HepG2 (cell line): Measurements from ENCODE around the gene CAPN8. TPM values are rescaled to one million over a fixed set of nuclear protein-coding genes. Genes with fewer than 3 reads are reported as not detected.

ENCODE experiments used
- AKAP8 ChIP-seq: sonication (generic); formaldehyde crosslinking; IDR thresholded peaks from 2 replicates; pipeline ENCODE4 v1.5.1; 2020; ENCODE audit warnings: mild to moderate bottlenecking, missing genetic modification reagents
- DMAP1 ChIP-seq: IDR thresholded peaks from 2 replicates; pipeline ENCODE4 v1.6.1; 2016
- ELF3 ChIP-seq: IDR thresholded peaks from 2 replicates; pipeline ENCODE4 v1.6.1; 2016; ENCODE audit warnings: missing genetic modification reagents, missing compliant biosample characterization
- ERF ChIP-seq: IDR thresholded peaks from 2 replicates; pipeline ENCODE4 v1.6.1; 2018; ENCODE audit warnings: missing biosample characterization, missing genetic modification reagents
- GATAD1 ChIP-seq: IDR thresholded peaks from 2 replicates; pipeline ENCODE4 v1.6.1; 2016; ENCODE audit warnings: missing genetic modification reagents, missing compliant biosample characterization
- HDAC6 ChIP-seq: fragments of 200-600 bp; sonication (generic); IDR thresholded peaks from 2 replicates; pipeline ENCODE4 v1.7.0; 2017; ENCODE audit warnings: mild to moderate bottlenecking, antibody characterized with exemption, low read length, low read depth
- HNRNPLL ChIP-seq: fragments of 200-400 bp; formaldehyde crosslinking; IDR thresholded peaks from 2 replicates; pipeline ENCODE4 v1.6.1; 2017; ENCODE audit warnings: mild to moderate bottlenecking, low read depth, low read length; ENCODE audit not compliant: poor library complexity, severe bottlenecking
- KDM1A ChIP-seq: IDR thresholded peaks from 2 replicates; pipeline ENCODE4 v1.6.1; 2016; ENCODE audit warnings: missing compliant biosample characterization
- MAZ ChIP-seq, 2 experiments: sonication (generic) in 1 of 2; formaldehyde crosslinking in 1 of 2; IDR thresholded peaks; 2 replicates each; pipeline versions ENCODE4 v1.5.0 to v1.6.1; 2012 to 2020; ENCODE audit warnings: low read depth in 2 of 2, mild to moderate bottlenecking in 2 of 2, borderline replicate concordance in 1 of 2, improper control_type of control experiment in 1 of 2, low read length in 1 of 2, missing genetic modification reagents in 1 of 2, moderate library complexity in 1 of 2
- NFATC3 ChIP-seq: sonication (generic); formaldehyde crosslinking; IDR thresholded peaks from 2 replicates; pipeline ENCODE4 v1.5.1; 2020; ENCODE audit warnings: mild to moderate bottlenecking, missing genetic modification reagents
- NFIC ChIP-seq: IDR thresholded peaks from 2 replicates; pipeline ENCODE4 v1.6.1; 2012; ENCODE audit warnings: mild to moderate bottlenecking, low read length, inconsistent platforms
- RARG ChIP-seq: sonication (generic); formaldehyde crosslinking; IDR thresholded peaks from 2 replicates; pipeline ENCODE4 v1.4.0; 2020; ENCODE audit warnings: low read depth, mild to moderate bottlenecking, missing genetic modification reagents
- RFX5 ChIP-seq: IDR thresholded peaks from 2 replicates; pipeline ENCODE4 v1.6.1; 2011; ENCODE audit warnings: low read depth, low read length, improper control_type of control experiment
- SALL1 ChIP-seq: sonication (generic); formaldehyde crosslinking; IDR thresholded peaks from 2 replicates; pipeline ENCODE4 v1.8.0; 2022; ENCODE audit warnings: mild to moderate bottlenecking, missing genetic modification reagents
- SUZ12 ChIP-seq: fragments of 150-350 bp; IDR thresholded peaks from 2 replicates; pipeline ENCODE4 v1.6.1; 2014; ENCODE audit warnings: low read depth, low read length
- TAF15 ChIP-seq: fragments of 200-400 bp; formaldehyde crosslinking; IDR thresholded peaks from one replicate; pipeline ENCODE4 v1.6.1; 2018; ENCODE audit warnings: mild to moderate bottlenecking, low read depth, low read length; ENCODE audit not compliant: poor library complexity, severe bottlenecking
- TFDP2 ChIP-seq: sonication (generic); formaldehyde crosslinking; IDR thresholded peaks from 2 replicates; pipeline ENCODE4 v1.4.0; 2020; ENCODE audit warnings: missing genetic modification reagents
- TRIM24 ChIP-seq: sonication (generic); formaldehyde crosslinking; IDR thresholded peaks from 2 replicates; pipeline ENCODE4 v1.8.0; 2022; ENCODE audit warnings: mild to moderate bottlenecking, missing genetic modification reagents
- ZFP1 ChIP-seq: IDR thresholded peaks from 2 replicates; pipeline ENCODE4 v1.6.1; 2016
- ZFP36 ChIP-seq: fragments of 150-350 bp; IDR thresholded peaks from 2 replicates; pipeline ENCODE4 v1.6.1; 2018; ENCODE audit warnings: borderline replicate concordance, low read length, low read depth; ENCODE audit not compliant: partially characterized antibody
- ZNF331 ChIP-seq: sonication (generic); formaldehyde crosslinking; IDR thresholded peaks from 2 replicates; pipeline ENCODE4 v1.4.0; 2020; ENCODE audit warnings: missing genetic modification reagents
- ZNF616 ChIP-seq: sonication (generic); formaldehyde crosslinking; IDR thresholded peaks from 2 replicates; pipeline ENCODE4 v1.5.0; 2020; ENCODE audit warnings: low read depth, mild to moderate bottlenecking, missing genetic modification reagents
- ZNF790 ChIP-seq: sonication (generic); formaldehyde crosslinking; IDR thresholded peaks from 2 replicates; pipeline ENCODE4 v1.8.0; 2022; ENCODE audit warnings: missing genetic modification reagents, mild to moderate bottlenecking, borderline replicate concordance
- polyA plus RNA-seq, 8 experiments: library from polyadenylated mRNA; depleted of rRNA in 3 of 8; stranded (reverse) in 7 of 8; unstranded in 1 of 8; fragments of >200 nt; fragmentation: Illumina TruSeq in 4 of 8; extraction: Trizol in 4 of 8; gene quantifications; 2 replicates each; pipeline versions ENCODE4 v1.2.1 to v1.2.3, GENCODE V29; 2011 to 2016; ENCODE audit warnings: low read depth in 4 of 8, missing spikeins in 1 of 8, mixed read lengths in 1 of 8; ENCODE audit not compliant: insufficient read depth in 1 of 8
- total RNA-seq, 5 experiments: library from RNA; depleted of rRNA; stranded (reverse); fragments of >200 nt; fragmentation: Illumina TruSeq; extraction: Trizol; gene quantifications; 2 replicates each; pipeline ENCODE4 v1.2.3, GENCODE V29; 2016; ENCODE audit warnings: low read depth in 1 of 5
- TF ChIP-seq, protein P1 (sequence below): conservative IDR thresholded peaks from 2 replicates; pipeline ENCODE4 v1.6.1; 2018; ENCODE audit warnings: missing genetic modification reagents
- TF ChIP-seq, protein P2 (sequence below): sonication (generic); formaldehyde crosslinking; IDR thresholded peaks from 2 replicates; pipeline ENCODE4 v1.4.0; 2020; ENCODE audit warnings: missing genetic modification reagents
- TF ChIP-seq, protein P3 (sequence below): IDR thresholded peaks from 2 replicates; pipeline ENCODE4 v1.6.1; 2016; ENCODE audit warnings: mild to moderate bottlenecking
- TF ChIP-seq, protein P4 (sequence below): sonication (generic); formaldehyde crosslinking; IDR thresholded peaks from 2 replicates; pipeline ENCODE4 v1.4.0; 2020; ENCODE audit warnings: missing genetic modification reagents

Gene CAPN8
- total and polyA plus RNA-seq, 2 of the 13 experiments (the other 11 are each of a cell fraction or from before 2014, with no cell fraction given): 0.20 to 0.25 TPM

DNA sequence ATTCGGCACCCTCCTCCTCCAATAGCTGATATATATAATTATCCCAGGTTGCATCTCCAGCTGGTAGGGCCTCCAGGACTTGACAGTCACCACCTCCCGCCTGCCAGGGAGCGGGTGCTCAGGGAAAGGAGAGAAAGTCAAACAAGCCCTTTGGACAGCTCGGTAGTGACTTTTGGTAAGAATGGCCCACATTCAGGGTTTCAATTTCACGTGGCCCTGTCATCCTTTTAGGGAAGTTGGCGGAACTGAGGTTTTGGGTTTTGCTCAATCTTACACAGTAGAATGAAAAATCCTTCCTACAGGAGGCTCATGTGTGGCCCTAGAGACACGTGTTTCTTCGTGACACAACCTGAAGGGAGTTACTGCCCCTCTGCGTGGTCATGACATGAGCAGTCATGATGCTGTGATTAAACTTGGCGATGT lies 44.2 kb downstream of the CAPN8 start (continued):
- TF ChIP-seq, protein P1, sequence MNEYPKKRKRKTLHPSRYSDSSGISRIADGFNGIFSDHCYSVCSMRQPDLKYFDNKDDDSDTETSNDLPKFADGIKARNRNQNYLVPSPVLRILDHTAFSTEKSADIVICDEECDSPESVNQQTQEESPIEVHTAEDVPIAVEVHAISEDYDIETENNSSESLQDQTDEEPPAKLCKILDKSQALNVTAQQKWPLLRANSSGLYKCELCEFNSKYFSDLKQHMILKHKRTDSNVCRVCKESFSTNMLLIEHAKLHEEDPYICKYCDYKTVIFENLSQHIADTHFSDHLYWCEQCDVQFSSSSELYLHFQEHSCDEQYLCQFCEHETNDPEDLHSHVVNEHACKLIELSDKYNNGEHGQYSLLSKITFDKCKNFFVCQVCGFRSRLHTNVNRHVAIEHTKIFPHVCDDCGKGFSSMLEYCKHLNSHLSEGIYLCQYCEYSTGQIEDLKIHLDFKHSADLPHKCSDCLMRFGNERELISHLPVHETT (CRISPR knock-in tag): no peak
- TF ChIP-seq GATAD1 (CRISPR knock-in tag) (no peak), NFATC3 (CRISPR knock-in tag) (no peak), TFDP2 (0 out of 2 replicates have a peak, but pooled peaks have one; percentile 31), SALL1 (CRISPR knock-in tag) (peak; percentile 40), DMAP1 (CRISPR knock-in tag) (no peak), NFIC (no peak), ZNF331 (CRISPR knock-in tag) (0 out of 2 replicates have a peak, but pooled peaks have one; percentile 31), ERF (no peak), ZNF616 (CRISPR knock-in tag) (no peak), ZNF790 (CRISPR knock-in tag) (no peak), MAZ (IDR thresholded peaks at IDR 0.05; ENCODE audit: borderline replicate concordance, low read depth, low read length) (no peak), MAZ (CRISPR knock-in tag; IDR thresholded peaks at IDR 0.05; ENCODE audit: low read depth) (no peak), HNRNPLL (no peak), SUZ12 (no peak), ELF3 (CRISPR knock-in tag) (peak; percentile 23; the same call in 1 of the 2 replicates), ZFP1 (no peak), TAF15 (no peak), KDM1A (CRISPR knock-in tag) (no peak), HDAC6 (no peak), ZFP36 (no peak), AKAP8 (CRISPR knock-in tag) (no peak), RFX5 (no peak), TRIM24 (CRISPR knock-in tag) (no peak), RARG (no peak)
- TF ChIP-seq, protein P2, sequence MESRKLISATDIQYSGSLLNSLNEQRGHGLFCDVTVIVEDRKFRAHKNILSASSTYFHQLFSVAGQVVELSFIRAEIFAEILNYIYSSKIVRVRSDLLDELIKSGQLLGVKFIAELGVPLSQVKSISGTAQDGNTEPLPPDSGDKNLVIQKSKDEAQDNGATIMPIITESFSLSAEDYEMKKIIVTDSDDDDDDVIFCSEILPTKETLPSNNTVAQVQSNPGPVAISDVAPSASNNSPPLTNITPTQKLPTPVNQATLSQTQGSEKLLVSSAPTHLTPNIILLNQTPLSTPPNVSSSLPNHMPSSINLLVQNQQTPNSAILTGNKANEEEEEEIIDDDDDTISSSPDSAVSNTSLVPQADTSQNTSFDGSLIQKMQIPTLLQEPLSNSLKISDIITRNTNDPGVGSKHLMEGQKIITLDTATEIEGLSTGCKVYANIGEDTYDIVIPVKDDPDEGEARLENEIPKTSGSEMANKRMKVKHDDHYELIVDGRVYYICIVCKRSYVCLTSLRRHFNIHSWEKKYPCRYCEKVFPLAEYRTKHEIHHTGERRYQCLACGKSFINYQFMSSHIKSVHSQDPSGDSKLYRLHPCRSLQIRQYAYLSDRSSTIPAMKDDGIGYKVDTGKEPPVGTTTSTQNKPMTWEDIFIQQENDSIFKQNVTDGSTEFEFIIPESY (CRISPR knock-in tag): peak; percentile 75
- TF ChIP-seq, protein P3, sequence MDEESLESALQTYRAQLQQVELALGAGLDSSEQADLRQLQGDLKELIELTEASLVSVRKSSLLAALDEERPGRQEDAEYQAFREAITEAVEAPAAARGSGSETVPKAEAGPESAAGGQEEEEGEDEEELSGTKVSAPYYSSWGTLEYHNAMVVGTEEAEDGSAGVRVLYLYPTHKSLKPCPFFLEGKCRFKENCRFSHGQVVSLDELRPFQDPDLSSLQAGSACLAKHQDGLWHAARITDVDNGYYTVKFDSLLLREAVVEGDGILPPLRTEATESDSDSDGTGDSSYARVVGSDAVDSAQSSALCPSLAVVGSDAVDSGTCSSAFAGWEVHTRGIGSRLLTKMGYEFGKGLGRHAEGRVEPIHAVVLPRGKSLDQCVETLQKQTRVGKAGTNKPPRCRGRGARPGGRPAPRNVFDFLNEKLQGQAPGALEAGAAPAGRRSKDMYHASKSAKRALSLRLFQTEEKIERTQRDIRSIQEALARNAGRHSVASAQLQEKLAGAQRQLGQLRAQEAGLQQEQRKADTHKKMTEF: no peak
- TF ChIP-seq, protein P4, sequence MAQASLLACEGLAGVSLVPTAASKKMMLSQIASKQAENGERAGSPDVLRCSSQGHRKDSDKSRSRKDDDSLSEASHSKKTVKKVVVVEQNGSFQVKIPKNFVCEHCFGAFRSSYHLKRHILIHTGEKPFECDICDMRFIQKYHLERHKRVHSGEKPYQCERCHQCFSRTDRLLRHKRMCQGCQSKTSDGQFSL: no peak
